B cell (primary cell): ENCODE measurements around the gene GPR89A. TPM values are rescaled to one million over a fixed set of nuclear protein-coding genes. Genes with fewer than 3 reads are reported as not detected.

Experiments used
- ATAC-seq: fragments of 200-7000 bp; cut with Tn5 transposase; one replicate; pipeline ENCODE4 v1.10.0; 2021; ENCODE audit warnings: low read depth, mild to moderate bottlenecking, moderate number of reproducible peaks, moderate library complexity
- CTCF ChIA-PET: fragments of 350-600 bp; sonication (Branson Sonifier 250); formaldehyde crosslinking; loops from one replicate; lab custom pipeline; 2021; ENCODE audit warnings: antibody characterized with exemption, inconsistent platforms; lab: Charles Lee
- POLR2A ChIA-PET: fragments of 350-600 bp; sonication (Branson Sonifier 250); formaldehyde crosslinking; loops from one replicate; lab custom pipeline; 2021; ENCODE audit warnings: antibody characterized with exemption; lab: Charles Lee
- DNase-seq: peaks from one replicate; pipeline ENCODE4 v3.0.0; 2013
- H2AFZ ChIP-seq: 2 replicates; pipeline ENCODE4 v1.6.1; 2012; ENCODE audit warnings: mild to moderate bottlenecking, low read depth, low read length; ENCODE audit not compliant: insufficient read depth, poor library complexity, severe bottlenecking
- H3K27ac ChIP-seq, 2 donors: 1 replicate in 1 of 2; 2 replicates in 1 of 2; pipeline ENCODE4 v1.5.1; 2012 to 2013; ENCODE audit warnings: low read length in 2 of 2, mild to moderate bottlenecking in 2 of 2, moderate library complexity in 1 of 2
- H3K27me3 ChIP-seq, 4 experiments: fragments of 200-600 bp in 1 of 4; sonication (generic) in 1 of 4; replicated peaks in 1 of 4; 1 replicate in 2 of 4; 2 replicates in 2 of 4; pipeline versions ENCODE4 v1.6.1 to v1.7.0; 2013 to 2016; ENCODE audit warnings: low read length in 3 of 4, mild to moderate bottlenecking in 2 of 4, mixed read lengths in 1 of 4, moderate library complexity in 1 of 4; ENCODE audit not compliant: insufficient read depth in 4 of 4, control insufficient read depth in 3 of 4; ENCODE audit errors: control extremely low read depth in 1 of 4
- H3K36me3 ChIP-seq, 2 experiments: replicated peaks in 1 of 2; 1 replicate in 1 of 2; 2 replicates in 1 of 2; pipeline versions ENCODE4 v1.6.1 to v1.7.1; 2013; ENCODE audit warnings: low read length in 1 of 2; ENCODE audit not compliant: insufficient read depth in 2 of 2, control insufficient read depth in 1 of 2; ENCODE audit errors: control extremely low read depth in 1 of 2, extremely low read depth in 1 of 2
- H3K4me1 ChIP-seq, 2 donors: fragments of 200-600 bp in 1 of 2; sonication (generic) in 1 of 2; 1 replicate in 1 of 2; 2 replicates in 1 of 2; pipeline versions ENCODE4 v1.5.1 to v1.6.1; 2013 to 2017; ENCODE audit warnings: low read length in 2 of 2; ENCODE audit not compliant: control insufficient read depth in 2 of 2, insufficient read depth in 2 of 2
- H3K4me2 ChIP-seq: replicated peaks from 2 replicates; pipeline ENCODE3; 2012; ENCODE audit warnings: mild to moderate bottlenecking, low read depth, low read length; ENCODE audit not compliant: poor library complexity, severe bottlenecking
- H3K4me3 ChIP-seq, 5 experiments: fragments of 200-600 bp in 1 of 5; sonication (generic) in 1 of 5; 1 replicate in 3 of 5; 2 replicates in 2 of 5; pipeline versions ENCODE4 v1.5.1 to v1.7.0; 2011 to 2016; ENCODE audit warnings: low read length in 4 of 5, mild to moderate bottlenecking in 4 of 5, low read depth in 2 of 5, control low read depth in 1 of 5, moderate library complexity in 1 of 5; ENCODE audit not compliant: insufficient read depth in 1 of 5; ENCODE audit errors: control extremely low read depth in 1 of 5, extremely low read depth in 1 of 5
- H3K79me2 ChIP-seq: fragments of 200-600 bp; sonication (generic); one replicate; pipeline ENCODE4 v1.6.0; 2016; ENCODE audit warnings: low read length; ENCODE audit not compliant: control insufficient read depth, insufficient read depth
- H3K9ac ChIP-seq: fragments of 200-600 bp; sonication (generic); 2 replicates; pipeline ENCODE4 v1.6.1; 2017; ENCODE audit warnings: mild to moderate bottlenecking, low read length, moderate library complexity
- H3K9me3 ChIP-seq, 3 donors: one replicate each; pipeline versions ENCODE4 v1.6.1 to v1.7.1; 2013; ENCODE audit warnings: low read length in 2 of 3; ENCODE audit not compliant: control insufficient read depth in 2 of 3, insufficient read depth in 1 of 3; ENCODE audit errors: control extremely low read depth in 1 of 3
- H4K20me1 ChIP-seq: 2 replicates; pipeline ENCODE4 v1.6.0; 2012; ENCODE audit warnings: mild to moderate bottlenecking, low read length; ENCODE audit not compliant: insufficient read depth, control insufficient read depth, poor library complexity, severe bottlenecking
- H3K27ac Mint-ChIP-seq: one replicate; pipeline ENCODE4 v1.8.0; 2021; ENCODE audit warnings: mixed read lengths
- H3K27me3 Mint-ChIP-seq: one replicate; pipeline ENCODE4 v1.8.0; 2021; ENCODE audit warnings: mixed read lengths
- H3K4me1 Mint-ChIP-seq: one replicate; pipeline ENCODE4 v1.8.0; 2021; ENCODE audit warnings: mixed read lengths
- H3K4me3 Mint-ChIP-seq: one replicate; pipeline ENCODE4 v1.8.0; 2021; ENCODE audit warnings: mixed read lengths
- H3K9me3 Mint-ChIP-seq: one replicate; pipeline ENCODE4 v1.8.0; 2022; ENCODE audit warnings: mixed read lengths; ENCODE audit not compliant: insufficient read depth
- CTCF ChIP-seq: fragments of 200-600 bp; IDR thresholded peaks from one replicate; pipeline ENCODE4 v1.8.0; 2022; ENCODE audit warnings: antibody characterized with exemption, mild to moderate bottlenecking
- EZH2 ChIP-seq: IDR thresholded peaks from 2 replicates; pipeline ENCODE4 v1.6.1; 2012; ENCODE audit warnings: borderline replicate concordance, low read depth, mild to moderate bottlenecking, moderate library complexity, low read length; ENCODE audit not compliant: insufficient read depth, poor library complexity, severe bottlenecking
- WGBS: methylation state at CpG from one replicate; pipeline ENCODE4 v1.1.5; 2013; ENCODE audit warnings: missing lambda C conversion rate; ENCODE audit not compliant: insufficient coverage; 5-methylcytosine and 5-hydroxymethylcytosine counted together
- intact Hi-C: fragments of 100-400 bp; cut with micrococcal nuclease; formaldehyde crosslinking; loops from one replicate; pipeline ENCODE4 v1.10.0; 2022
- polyA plus RNA-seq: library from polyadenylated mRNA; depleted of rRNA; stranded (reverse); fragments of >200 nt; gene quantifications from 2 replicates; pipeline ENCODE4 v1.2.3, GENCODE V29; 2012
- total RNA-seq, 2 donors: library from RNA; stranded (reverse); fragments of 120-200 nt in 1 of 2; gene quantifications; 1 replicate in 1 of 2; 2 replicates in 1 of 2; pipeline versions ENCODE4 v1.2.3 to v1.2.4, GENCODE V29; 2013 to 2022

Gene GPR89A
- total and polyA plus RNA-seq, 2 donors (not counting 1 experiment from before 2014, with no cell fraction given), result 11.4 to 46.8 TPM

GRCh38 chr1:145692785-145693443, 85.1 kb downstream of the GPR89A start:
- no peaks in the 10 kb centered on the region for H3K79me2 ChIP-seq
- Mint-ChIP-seq H3K27ac (no peak overlapping the region), H3K27me3 (peaks cover 3% of the 10 kb centered on the region), H3K9me3 (no peaks in the 10 kb centered on the region), H3K4me3 (no peak overlapping the region), H3K4me1 (peaks cover 13% of the 10 kb centered on the region)
- no peak overlapping the region for H3K4me3 ChIP-seq
- WGBS, result 94% methylated on average over 9 of the region's 11 CpGs
- H4K20me1 ChIP-seq, result no peaks in the 10 kb centered on the region
- intact Hi-C loops, result no loop called here
- no peak for TF ChIP-seq EZH2
- no peak for TF ChIP-seq CTCF
- no peak overlapping the region for H3K27ac ChIP-seq
- ATAC-seq, result no peak
- H3K36me3 ChIP-seq, result no peaks in the 10 kb centered on the region
- H3K9me3 ChIP-seq, result no peaks in the 10 kb centered on the region
- no peaks in the 10 kb centered on the region for H3K27me3 ChIP-seq
- no peak overlapping the region for H2AFZ ChIP-seq
- ChIA-PET POLR2A (no interaction called here), CTCF (interaction anchor here (1.4 kb wide), 1 partner anchor 28 kb away, joined by 4 read pairs; no protein-coding TSS in a partner anchor)
- no peak overlapping the region for H3K9ac ChIP-seq
- peaks cover 7 to 13% of the 10 kb centered on the region in 2 donors for H3K4me1 ChIP-seq
- DNase-seq, result no peak
- H3K4me2 ChIP-seq, result no peak overlapping the region

GRCh38 chr1:145695821-145696629, 88.2 kb downstream of the GPR89A start:
- H3K27ac ChIP-seq, result no peak overlapping the region
- ChIA-PET CTCF (interaction anchor here (1.4 kb wide), 1 partner anchor 24 kb away, joined by 4 read pairs; no protein-coding TSS in a partner anchor), POLR2A (no interaction called here)
- H3K27ac Mint-ChIP-seq, result no peak overlapping the region
- H3K4me2 ChIP-seq, result no peak overlapping the region
- H3K9me3 ChIP-seq, result no peaks in the 10 kb centered on the region
- DNase-seq, result no peak
- 95% methylated on average over 3 of the region's 5 CpGs for WGBS
- H3K9ac ChIP-seq, result no peak overlapping the region
- no peaks in the 10 kb centered on the region for H3K9me3 Mint-ChIP-seq
- H3K4me1 ChIP-seq, result peaks cover 0 to under 1% of the 10 kb centered on the region in 2 donors
- H3K4me3 Mint-ChIP-seq, result no peak overlapping the region
- TF ChIP-seq EZH2, result no peak
- no peak overlapping the region for H3K4me3 ChIP-seq
- no peak overlapping the region for H2AFZ ChIP-seq
- H3K36me3 ChIP-seq, result no peaks in the 10 kb centered on the region
- H3K27me3 ChIP-seq, result no peaks in the 10 kb centered on the region
- peaks cover 3% of the 10 kb centered on the region for H3K4me1 Mint-ChIP-seq
- ATAC-seq, result no peak
- H3K27me3 Mint-ChIP-seq, result peaks cover 3% of the 10 kb centered on the region
- no peaks in the 10 kb centered on the region for H4K20me1 ChIP-seq
- no peaks in the 10 kb centered on the region for H3K79me2 ChIP-seq
- intact Hi-C loops, result no loop called here
